Measurements from ENCODE around the gene SCFD1.

Gene SCFD1

DNA sequence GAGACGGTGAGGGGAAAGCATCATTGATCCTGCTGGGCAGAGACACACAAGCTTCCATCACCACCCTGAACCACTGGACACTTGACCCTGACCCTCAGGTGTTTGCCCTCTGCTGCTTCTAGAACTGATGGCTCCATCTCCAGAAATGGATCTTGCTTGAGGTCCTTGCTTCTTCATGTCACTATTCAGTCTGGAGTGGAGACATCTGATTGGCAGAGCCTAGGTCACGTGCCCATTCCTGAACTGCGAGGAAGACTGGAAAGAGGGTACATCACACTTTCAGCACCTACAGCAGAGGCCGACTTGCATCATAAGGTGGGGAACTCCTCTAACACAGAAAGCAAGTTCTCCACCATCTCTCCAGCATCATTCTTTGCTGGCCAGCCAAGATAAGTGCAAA, 145.5 kb downstream of the SCFD1 start:
- Mint-ChIP-seq H3K9me3 (peaks cover 12% of the 10 kb centered on the region), H3K36me3 (ENCODE audit: low read depth) (no peaks in the 10 kb centered on the region), H3K27me3 (ENCODE audit: low read depth) (peaks cover 21% of the 10 kb centered on the region), H3K4me3 (no peak overlapping the region), H3K27ac (no peak overlapping the region), H3K4me1 (ENCODE audit: low read depth) (no peaks in the 10 kb centered on the region)
- no peak for DNase-seq (ENCODE audit: low spot score)

- Mint-ChIP-seq H3K4me3 (no peak overlapping the region), H3K36me3 (ENCODE audit: low read depth) (no peaks in the 10 kb centered on the region), H3K4me1 (ENCODE audit: low read depth) (no peaks in the 10 kb centered on the region), H3K27ac (no peak overlapping the region), H3K27me3 (ENCODE audit: low read depth) (peaks cover 18% of the 10 kb centered on the region), H3K9me3 (peaks cover 8% of the 10 kb centered on the region)
- DNase-seq (ENCODE audit: low spot score): no peak
Observed at GRCh38 chr14:30768791-30769190, 146.7 kb downstream of the SCFD1 start.

GRCh38 chr14:30770376-30770775, 148.3 kb downstream of the SCFD1 start:
- H3K9me3 Mint-ChIP-seq: no peaks in the 10 kb centered on the region
- no peak overlapping the region for H3K4me3 Mint-ChIP-seq
- peaks cover 11% of the 10 kb centered on the region for H3K27me3 Mint-ChIP-seq (ENCODE audit: low read depth)
- H3K4me1 Mint-ChIP-seq (ENCODE audit: low read depth): no peaks in the 10 kb centered on the region
- no peak overlapping the region for H3K27ac Mint-ChIP-seq
- H3K36me3 Mint-ChIP-seq (ENCODE audit: low read depth): no peaks in the 10 kb centered on the region
- DNase-seq (ENCODE audit: low spot score): no peak

DNA sequence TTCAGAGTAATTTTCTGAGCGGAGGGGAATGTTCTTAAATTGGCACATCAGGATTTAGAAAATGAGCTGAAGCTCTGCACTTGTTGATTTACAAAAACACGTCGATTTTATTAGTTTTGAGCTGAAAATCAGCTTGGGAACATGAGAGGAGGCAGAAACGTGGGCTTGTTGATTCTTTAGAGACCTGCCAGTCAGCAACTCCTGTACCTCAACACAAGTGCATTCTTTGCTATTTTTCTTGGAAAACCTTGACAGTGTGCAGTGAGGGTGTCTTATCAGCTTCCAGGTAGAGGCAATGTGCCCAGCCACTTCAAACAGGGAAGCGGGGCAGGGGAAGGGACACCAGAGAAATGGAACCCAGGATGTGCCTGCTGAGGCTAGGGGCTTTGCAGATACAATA, 149.5 kb downstream of the SCFD1 start:
- Mint-ChIP-seq H3K36me3 (ENCODE audit: low read depth) (no peaks in the 10 kb centered on the region), H3K4me1 (ENCODE audit: low read depth) (no peaks in the 10 kb centered on the region), H3K4me3 (no peak overlapping the region), H3K27ac (no peak overlapping the region), H3K9me3 (no peaks in the 10 kb centered on the region), H3K27me3 (ENCODE audit: low read depth) (peaks cover 11% of the 10 kb centered on the region)
- no peak for DNase-seq (ENCODE audit: low spot score)

DNA sequence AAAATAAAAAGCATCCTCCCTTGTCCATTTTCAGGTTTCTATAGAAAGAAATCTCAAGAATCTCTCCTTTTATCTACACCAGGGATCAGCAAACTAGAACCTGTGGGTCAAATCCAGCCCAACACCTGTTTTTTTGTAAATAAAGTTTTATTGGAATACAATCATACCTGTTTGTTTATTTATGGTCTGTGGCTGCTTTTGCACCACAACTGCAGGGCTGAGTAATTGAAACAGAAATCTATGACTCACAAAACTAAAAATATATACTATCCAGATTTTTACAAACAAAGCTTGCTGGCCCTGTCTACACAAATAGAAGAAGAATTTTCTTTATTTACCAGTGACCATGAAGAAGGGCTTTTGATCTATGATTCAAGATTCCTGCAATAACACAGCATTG, 157.1 kb downstream of the SCFD1 start:
- Mint-ChIP-seq H3K4me1 (ENCODE audit: low read depth) (no peaks in the 10 kb centered on the region), H3K9me3 (no peaks in the 10 kb centered on the region), H3K27ac (no peak overlapping the region), H3K27me3 (ENCODE audit: low read depth) (no peaks in the 10 kb centered on the region), H3K4me3 (no peak overlapping the region), H3K36me3 (ENCODE audit: low read depth) (no peaks in the 10 kb centered on the region)
- no peak for DNase-seq (ENCODE audit: low spot score)
